OCI-LY3 (cell line): Measurements from ENCODE around the gene C11orf68.

Experiments used
- EZH2phosphoT487 ChIP-seq: fragments of 200-600 bp; shearing (Covaris generic); IDR thresholded peaks from 2 replicates; pipeline ENCODE4 v1.6.1; 2018; ENCODE audit warnings: antibody characterized with exemption, mixed run types, low read depth
- TF ChIP-seq, protein P1 (sequence below): fragments of 200-600, 300-600 bp; sonication (generic); IDR thresholded peaks from 2 replicates; pipeline ENCODE4 v1.5.1; 2014; ENCODE audit warnings: antibody characterized with exemption, low read length, low read depth

DNA sequence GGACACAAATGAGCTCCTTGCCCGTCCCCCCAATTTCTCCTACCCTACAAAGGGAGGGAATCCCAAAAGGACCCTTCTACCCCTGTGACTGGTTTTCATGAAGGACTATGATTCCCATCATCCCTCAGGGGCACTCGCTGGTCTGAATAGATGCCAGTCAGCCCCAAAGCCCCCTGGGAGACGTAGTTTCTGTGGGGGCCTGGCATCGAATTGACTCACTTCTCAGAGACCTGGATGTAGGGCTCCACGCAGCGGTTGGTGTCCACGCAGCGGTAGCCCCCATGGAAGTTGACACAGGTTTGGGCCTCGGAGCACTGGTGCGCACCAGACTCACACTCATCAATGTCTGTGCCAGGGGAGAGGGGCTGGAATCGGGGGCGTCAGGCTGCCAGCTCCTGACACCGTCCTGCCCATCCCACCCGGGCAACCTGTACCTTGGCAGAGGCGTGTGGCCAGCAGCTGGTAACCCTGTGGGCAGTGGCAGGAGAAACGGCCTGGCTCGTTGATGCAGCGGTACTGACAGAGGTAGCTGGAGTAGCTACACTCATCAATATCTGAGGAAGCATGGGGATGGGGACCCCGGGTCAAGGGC is 50.7 kb downstream of the C11orf68 start:
- TF ChIP-seq, protein P1, sequence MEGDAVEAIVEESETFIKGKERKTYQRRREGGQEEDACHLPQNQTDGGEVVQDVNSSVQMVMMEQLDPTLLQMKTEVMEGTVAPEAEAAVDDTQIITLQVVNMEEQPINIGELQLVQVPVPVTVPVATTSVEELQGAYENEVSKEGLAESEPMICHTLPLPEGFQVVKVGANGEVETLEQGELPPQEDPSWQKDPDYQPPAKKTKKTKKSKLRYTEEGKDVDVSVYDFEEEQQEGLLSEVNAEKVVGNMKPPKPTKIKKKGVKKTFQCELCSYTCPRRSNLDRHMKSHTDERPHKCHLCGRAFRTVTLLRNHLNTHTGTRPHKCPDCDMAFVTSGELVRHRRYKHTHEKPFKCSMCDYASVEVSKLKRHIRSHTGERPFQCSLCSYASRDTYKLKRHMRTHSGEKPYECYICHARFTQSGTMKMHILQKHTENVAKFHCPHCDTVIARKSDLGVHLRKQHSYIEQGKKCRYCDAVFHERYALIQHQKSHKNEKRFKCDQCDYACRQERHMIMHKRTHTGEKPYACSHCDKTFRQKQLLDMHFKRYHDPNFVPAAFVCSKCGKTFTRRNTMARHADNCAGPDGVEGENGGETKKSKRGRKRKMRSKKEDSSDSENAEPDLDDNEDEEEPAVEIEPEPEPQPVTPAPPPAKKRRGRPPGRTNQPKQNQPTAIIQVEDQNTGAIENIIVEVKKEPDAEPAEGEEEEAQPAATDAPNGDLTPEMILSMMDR, result no peak
- TF ChIP-seq EZH2phosphoT487, result no peak
